NCI-H2171 treated with DMSO at 0.1 percent for 48 hours (cell line): ENCODE data around the gene MKLN1.

Source experiments
- DNase-seq: peaks from one replicate; lab custom pipeline; 2025; lab: John Stamatoyannopoulos, UW

The MKLN1 gene

DNA sequence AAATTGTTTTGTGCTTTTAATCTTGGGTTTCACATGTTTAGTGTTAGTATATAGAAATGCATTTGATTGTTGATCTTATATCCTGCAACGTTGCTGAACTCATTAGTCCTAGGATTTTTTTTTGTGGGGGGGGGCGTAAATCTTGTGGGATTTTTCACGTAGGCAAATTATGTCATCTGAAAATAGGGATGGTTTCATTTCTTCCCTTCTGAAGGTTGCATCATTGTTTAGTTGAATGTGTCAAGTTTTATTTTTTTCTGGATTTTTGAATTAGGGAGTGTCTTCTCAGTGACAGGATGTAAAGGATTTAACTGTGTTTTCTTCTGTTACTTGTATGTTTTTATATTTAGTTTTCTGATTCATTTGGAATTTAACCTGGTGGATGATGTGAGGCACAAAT, 26.7 kb downstream of the MKLN1 start:
- DNase-seq = no peak

DNA sequence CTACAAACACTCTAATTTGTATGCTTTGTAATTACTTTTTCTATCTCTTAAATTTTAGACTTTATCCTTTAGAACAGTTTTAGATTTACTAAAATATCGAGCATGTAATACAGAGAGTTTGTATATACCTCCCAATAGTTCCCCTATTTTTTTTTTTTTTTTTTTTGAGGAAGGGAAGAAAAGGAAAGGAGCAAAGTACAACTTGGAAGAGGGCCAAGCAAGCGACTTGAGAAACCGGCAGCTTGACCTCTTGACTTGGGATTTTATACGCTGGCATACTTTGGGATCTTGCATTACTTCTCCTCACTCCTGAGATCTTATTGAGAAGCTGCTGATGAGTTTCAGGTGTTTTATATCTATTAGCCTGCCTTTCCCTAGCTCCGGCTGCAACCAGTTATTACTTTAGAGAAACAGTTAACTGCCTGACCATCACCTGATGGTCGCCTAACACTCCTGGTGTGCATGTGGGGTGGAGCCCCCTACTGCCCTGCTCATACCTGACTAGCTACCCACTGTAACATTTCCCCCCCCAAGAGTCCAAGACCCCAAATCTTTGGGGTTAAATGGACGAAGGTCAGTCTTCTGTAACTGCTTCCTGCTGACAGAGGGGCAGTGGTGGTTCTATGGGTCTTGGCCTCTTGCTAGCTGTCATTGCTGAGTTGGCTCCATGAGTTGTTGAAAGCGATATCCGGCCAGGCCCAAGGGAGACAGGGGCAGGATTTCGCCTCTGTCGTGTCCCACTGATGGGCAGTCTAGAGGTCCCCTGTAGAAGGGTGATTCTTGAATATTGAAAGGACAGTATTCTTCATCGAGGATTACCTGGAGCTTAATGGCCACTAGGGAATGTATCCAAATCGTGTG, 28.5 kb downstream of the MKLN1 start:
- DNase-seq = no peak

- DNase-seq = no peak
These were observed 29.7 kb downstream of the MKLN1 start for GRCh38 chr7:131357282-131357880.

- no peak for DNase-seq
These were observed 31.0 kb downstream of the MKLN1 start for GRCh38 chr7:131358636-131359035.

- no peak for DNase-seq
These were observed 31.6 kb downstream of the MKLN1 start for GRCh38 chr7:131359136-131359776.

DNA sequence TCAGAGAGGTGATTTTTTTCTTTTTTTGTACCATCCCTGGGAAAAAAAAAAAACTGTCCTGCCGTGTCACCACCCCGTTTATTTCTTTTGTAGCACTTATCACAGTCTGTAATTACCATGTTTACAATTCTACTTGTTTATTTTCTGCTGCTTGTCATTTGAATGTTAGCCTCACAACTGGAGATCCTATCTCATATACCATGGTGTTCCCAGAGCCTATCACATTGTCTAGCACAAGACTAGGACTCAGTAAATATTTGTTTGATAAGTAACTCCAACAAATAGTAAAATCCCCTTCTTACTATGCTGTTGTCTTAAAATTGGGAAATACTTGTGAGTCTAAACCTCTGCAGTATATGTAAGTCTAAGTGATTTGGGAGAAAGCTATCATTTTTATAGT, 36.0 kb downstream of the MKLN1 start:
- DNase-seq = no peak

DNA sequence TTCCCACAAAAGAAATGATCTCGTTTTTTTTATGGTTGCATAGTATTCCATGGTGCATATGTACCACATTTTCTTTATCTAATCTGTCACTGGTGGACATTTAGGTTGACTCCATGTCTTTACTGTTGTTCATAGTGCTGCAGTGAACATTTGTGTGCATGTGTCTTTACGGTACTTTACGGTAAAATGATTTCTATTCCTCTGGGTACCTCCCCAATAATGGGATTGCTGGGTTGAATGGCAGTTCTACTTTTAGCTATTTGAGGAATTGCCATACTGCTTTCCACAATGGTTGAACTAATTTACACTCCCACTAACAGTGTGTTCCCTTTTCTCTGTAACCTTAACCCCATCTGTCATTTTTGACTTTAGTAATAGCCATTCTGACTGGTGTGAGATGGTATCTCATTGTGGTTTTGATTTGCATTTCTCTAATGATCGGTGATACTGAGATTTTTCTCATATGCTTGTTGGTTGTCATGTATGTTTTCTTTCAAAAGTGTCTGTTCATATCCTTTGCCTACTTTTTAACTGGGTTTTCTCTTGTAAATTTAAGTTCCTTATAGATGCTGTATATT, 37.2 kb downstream of the MKLN1 start:
- no peak for DNase-seq

DNA sequence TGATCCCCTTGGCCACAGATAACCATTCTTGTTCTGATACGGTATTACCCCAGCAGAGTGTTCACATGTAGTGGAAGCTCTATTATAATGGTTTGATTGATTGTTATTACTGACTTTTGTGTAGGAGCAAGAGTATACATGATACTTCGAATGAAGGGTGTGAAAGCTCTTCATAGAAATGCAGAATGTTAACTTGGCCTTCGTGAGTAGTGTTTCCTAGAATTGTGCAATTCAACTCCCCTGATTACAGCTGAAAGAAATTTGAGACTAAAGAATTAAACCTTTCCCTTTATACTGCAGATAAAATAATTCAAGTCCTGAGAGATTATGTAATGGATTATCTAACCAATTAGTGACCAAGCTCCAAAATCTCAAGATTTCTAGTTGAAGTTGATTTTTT, 38.2 kb downstream of the MKLN1 start:
- no peak for DNase-seq

- DNase-seq = no peak
These were observed 41.7 kb downstream of the MKLN1 start for GRCh38 chr7:131369354-131369753.

DNA sequence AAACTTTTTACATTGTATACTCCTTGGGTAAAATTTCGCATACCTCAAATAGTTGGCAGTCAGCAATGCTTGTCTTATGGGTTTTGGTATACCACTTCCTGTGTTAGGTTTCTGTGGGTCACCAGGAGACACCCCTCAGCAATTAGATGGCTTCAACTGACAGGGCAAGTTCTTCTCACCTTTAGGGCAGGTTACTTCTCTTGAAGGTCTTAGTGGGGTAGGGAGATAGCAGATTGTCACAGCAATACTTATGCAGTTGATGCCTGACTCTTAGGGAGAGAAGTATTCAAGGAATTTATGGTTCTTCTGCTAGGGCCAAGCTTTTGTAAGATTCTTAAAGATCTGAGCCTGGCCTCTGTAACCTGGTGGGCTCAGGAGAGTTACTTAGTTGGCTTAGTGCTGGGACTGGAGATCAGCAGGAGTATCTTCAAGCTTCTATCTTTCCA, 42.9 kb downstream of the MKLN1 start:
- DNase-seq = no peak

DNA sequence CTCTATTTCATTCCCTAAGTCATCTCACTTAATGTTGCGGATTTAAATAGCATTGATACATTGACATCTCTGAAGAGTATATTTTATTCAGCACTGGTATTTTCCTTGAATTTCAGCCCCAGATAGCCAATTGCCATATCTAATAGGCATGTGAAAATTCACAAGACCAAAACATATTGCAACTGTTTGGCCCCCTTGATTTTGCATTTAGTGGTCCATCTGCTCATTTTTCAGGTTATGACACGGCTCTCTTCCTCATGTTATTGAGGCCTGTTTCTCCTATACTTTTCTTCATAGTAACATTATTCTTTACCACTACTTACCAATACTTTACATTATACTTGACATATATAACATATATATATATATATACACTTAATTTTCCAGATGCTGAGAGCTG, 43.7 kb downstream of the MKLN1 start:
- no peak for DNase-seq

DNA sequence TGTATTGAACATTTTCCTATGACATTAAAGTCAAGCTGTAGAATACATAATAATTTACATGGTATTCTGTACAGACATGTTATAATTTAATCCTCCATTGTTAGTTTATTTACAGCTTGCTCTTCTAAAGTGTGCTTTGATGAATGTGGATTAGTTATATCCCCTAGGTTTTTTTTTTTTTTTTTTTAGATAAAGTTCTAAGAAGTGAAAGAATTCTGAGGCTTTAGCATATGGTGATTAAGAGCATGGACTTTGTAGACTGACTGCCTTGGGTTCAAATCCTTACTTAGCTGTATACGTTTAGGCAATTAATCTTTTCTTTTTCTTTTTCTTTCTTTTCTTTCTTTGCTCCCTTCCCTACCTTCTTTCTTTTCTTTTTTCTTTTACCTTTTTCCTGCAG, 44.9 kb downstream of the MKLN1 start:
- no peak for DNase-seq

- no peak for DNase-seq
These were observed 47.1 kb downstream of the MKLN1 start for GRCh38 chr7:131374821-131375220.

- DNase-seq = no peak
These were observed 53.6 kb downstream of the MKLN1 start for GRCh38 chr7:131381069-131381838.

GRCh38 chr7:131383417-131384285, 56.0 kb downstream of the MKLN1 start:
- DNase-seq = no peak

DNA sequence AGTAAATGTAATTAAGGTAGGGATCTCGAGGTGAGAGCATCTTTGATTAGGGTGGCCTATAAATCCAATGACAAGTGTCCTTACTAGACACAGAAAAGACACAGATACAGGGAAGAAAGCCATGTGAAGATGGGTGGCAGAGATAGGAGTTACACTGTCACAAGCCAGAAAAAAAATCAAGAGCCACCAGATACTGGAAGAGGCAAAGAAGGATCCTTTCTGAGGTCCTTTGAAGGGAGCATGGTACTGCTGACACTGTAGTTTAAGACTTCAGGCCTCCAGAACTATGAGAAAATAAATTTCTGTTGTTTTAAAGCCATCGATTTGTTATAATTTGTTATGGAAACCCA, 56.6 kb downstream of the MKLN1 start:
- DNase-seq = no peak

DNA sequence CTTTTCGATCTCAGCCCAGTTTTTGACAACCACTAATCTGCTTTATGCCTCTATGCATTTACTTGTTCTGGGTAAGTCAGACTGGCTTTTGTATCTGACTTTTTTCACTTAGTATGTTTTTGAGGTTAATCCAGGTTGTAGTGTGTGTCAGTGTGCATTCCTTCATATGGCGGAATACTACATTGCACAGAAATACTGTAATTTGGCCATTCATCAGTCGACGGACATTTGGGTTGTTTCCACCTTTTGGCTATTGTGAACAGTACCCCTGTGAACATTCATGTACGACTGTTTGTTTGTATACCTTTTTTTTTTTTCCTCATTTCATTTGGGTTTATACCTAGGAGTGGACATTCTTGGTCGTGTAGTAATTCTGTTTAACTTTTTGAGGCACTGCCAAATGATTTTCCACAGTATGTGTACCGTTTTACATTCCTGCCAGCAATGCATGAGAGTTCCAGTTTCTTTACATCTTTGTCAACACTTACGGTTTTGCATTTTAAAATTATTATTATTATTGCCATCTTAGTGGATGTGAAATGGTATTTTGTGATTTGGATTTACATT, 57.4 kb downstream of the MKLN1 start:
- DNase-seq = no peak

GRCh38 chr7:131388126-131388525, 60.5 kb downstream of the MKLN1 start:
- DNase-seq = no peak

DNA sequence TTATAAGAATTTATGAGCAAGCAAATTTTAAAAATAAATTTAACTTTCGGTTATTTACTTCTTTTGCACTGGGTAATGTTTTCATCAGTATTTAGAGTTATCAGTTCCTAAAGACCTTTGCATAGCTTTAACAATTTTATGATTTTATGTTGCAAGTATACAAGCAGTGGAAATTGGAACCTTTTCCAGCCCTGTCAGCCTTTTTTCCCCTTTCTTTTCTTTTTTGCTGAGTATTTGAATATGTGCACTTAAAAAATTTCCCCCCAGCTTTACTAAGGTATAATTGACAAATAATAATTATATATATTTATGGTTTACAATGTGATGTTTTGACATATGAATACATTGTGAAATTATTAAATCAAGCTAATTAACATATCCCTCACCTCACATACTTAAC, 62.6 kb downstream of the MKLN1 start:
- DNase-seq = no peak

DNA sequence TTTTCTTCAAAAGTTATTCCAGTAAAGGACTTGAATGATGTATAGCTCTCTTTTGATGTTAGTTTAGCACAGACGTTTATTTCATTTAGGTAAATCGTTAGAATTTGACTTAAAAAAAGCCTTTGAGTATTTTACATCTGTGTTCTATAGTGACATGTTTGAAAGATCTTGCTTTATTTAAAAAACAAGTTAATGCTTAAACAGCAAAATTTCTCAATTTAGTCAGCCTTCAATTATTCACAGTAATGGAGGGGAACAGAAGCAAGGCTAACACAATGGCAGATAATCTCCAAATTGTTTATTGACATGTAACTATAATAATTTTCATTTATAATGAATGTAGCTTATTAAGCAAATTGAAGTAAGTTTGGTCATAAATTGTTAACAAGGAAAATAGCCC, 63.5 kb downstream of the MKLN1 start:
- no peak for DNase-seq

GRCh38 chr7:131400681-131401176, 73.1 kb downstream of the MKLN1 start:
- DNase-seq = no peak
